SK-N-SH treated with all-trans-retinoic acid at 6 μM for 48 hours (cell line): ENCODE measurements around the gene SMS.

Experiments
- ATAC-seq: fragments of 200-7000 bp; cut with Tn5 transposase; 3 replicates; pipeline ENCODE4 v1.9.1; 2020; ENCODE audit warnings: mild to moderate bottlenecking, moderate library complexity
- BACH2 ChIP-seq: fragments of 250-450 bp; sonication (Bioruptor Pico); IDR thresholded peaks from 2 replicates; pipeline ENCODE4 v1.9.0; 2021; ENCODE audit warnings: mild to moderate bottlenecking, borderline replicate concordance
- CREB5 ChIP-seq: fragments of 250-450 bp; sonication (Bioruptor Pico); IDR thresholded peaks from 2 replicates; pipeline ENCODE4 v1.5.1; 2020; ENCODE audit warnings: low read depth, mild to moderate bottlenecking, moderate library complexity
- CSRNP3 ChIP-seq: fragments of 250-450 bp; sonication (Bioruptor Pico); IDR thresholded peaks from 2 replicates; pipeline ENCODE4 v1.5.1; 2021; ENCODE audit warnings: mild to moderate bottlenecking, moderate library complexity
- ESRRG ChIP-seq: fragments of 250-450 bp; sonication (Bioruptor Pico); IDR thresholded peaks from 2 replicates; pipeline ENCODE4 v1.6.1; 2021; ENCODE audit warnings: mild to moderate bottlenecking
- GLIS3 ChIP-seq: fragments of 250-450 bp; sonication (Bioruptor Pico); IDR thresholded peaks from 2 replicates; pipeline ENCODE4 v1.5.0; 2020; ENCODE audit warnings: mild to moderate bottlenecking, moderate library complexity
- OSR1 ChIP-seq: fragments of 250-450 bp; sonication (Bioruptor Pico); IDR thresholded peaks from 2 replicates; pipeline ENCODE4 v1.8.0; 2022; ENCODE audit warnings: moderate library complexity, mild to moderate bottlenecking, inconsistent platforms
- PPARA ChIP-seq: fragments of 250-450 bp; sonication (Bioruptor Pico); IDR thresholded peaks from 2 replicates; pipeline ENCODE4 v1.5.0; 2020; ENCODE audit warnings: mild to moderate bottlenecking, borderline replicate concordance
- SNAI2 ChIP-seq: fragments of 250-450 bp; sonication (Bioruptor Pico); IDR thresholded peaks from 2 replicates; pipeline ENCODE4 v1.5.0; 2020; ENCODE audit warnings: mild to moderate bottlenecking, moderate library complexity
- TCF4 ChIP-seq: fragments of 250-450 bp; sonication (Bioruptor Pico); IDR thresholded peaks from 2 replicates; pipeline ENCODE4 v1.8.0; 2021; ENCODE audit warnings: mild to moderate bottlenecking, moderate library complexity, borderline replicate concordance
- TOX ChIP-seq: fragments of 250-450 bp; sonication (Bioruptor Pico); IDR thresholded peaks from 2 replicates; pipeline ENCODE4 v1.8.0; 2021; ENCODE audit warnings: mild to moderate bottlenecking, moderate library complexity, borderline replicate concordance
- TSHZ2 ChIP-seq: fragments of 250-450 bp; sonication (Bioruptor Pico); IDR thresholded peaks from 2 replicates; pipeline ENCODE4 v1.5.0; 2020; ENCODE audit warnings: mild to moderate bottlenecking, moderate library complexity
- ZC3H10 ChIP-seq: fragments of 250-450 bp; sonication (Bioruptor Pico); IDR thresholded peaks from 2 replicates; pipeline ENCODE4 v1.5.1; 2021; ENCODE audit warnings: mild to moderate bottlenecking, moderate library complexity
- ZFP3 ChIP-seq: fragments of 250-450 bp; sonication (Bioruptor Pico); IDR thresholded peaks from 2 replicates; pipeline ENCODE4 v1.5.0; 2020; ENCODE audit warnings: mild to moderate bottlenecking, moderate library complexity
- ZNF565 ChIP-seq: fragments of 450-650 bp; formaldehyde crosslinking; conservative IDR thresholded peaks from 2 replicates; pipeline ENCODE4 v1.5.0; 2020; ENCODE audit warnings: low read depth, mild to moderate bottlenecking, moderate library complexity
- ZNF70 ChIP-seq: fragments of 450-650 bp; formaldehyde crosslinking; IDR thresholded peaks from 2 replicates; pipeline ENCODE4 v1.5.0; 2020; ENCODE audit warnings: mild to moderate bottlenecking, moderate library complexity
- ZNF8 ChIP-seq: fragments of 450-650 bp; formaldehyde crosslinking; IDR thresholded peaks from 2 replicates; pipeline ENCODE4 v1.5.0; 2020; ENCODE audit warnings: mild to moderate bottlenecking, moderate library complexity

The SMS gene

GRCh38 chrX:21958187-21958586 is 17.7 kb downstream of the SMS start:
- ATAC-seq, result no peak

GRCh38 chrX:21958916-21959315 is 18.4 kb downstream of the SMS start:
- no peak for ATAC-seq
- TF ChIP-seq OSR1 (CRISPR knock-in tag) (no peak), ZNF8 (CRISPR knock-in tag) (no peak), GLIS3 (CRISPR knock-in tag) (no peak), ZNF70 (CRISPR knock-in tag) (no peak), TSHZ2 (CRISPR knock-in tag) (no peak), CREB5 (CRISPR knock-in tag) (no peak), TOX (CRISPR knock-in tag) (no peak), ZFP3 (no peak), TCF4 (no peak), ZNF565 (CRISPR knock-in tag) (no peak), ZC3H10 (CRISPR knock-in tag) (no peak), SNAI2 (CRISPR knock-in tag) (no peak), ESRRG (no peak), BACH2 (no peak)
- TF ChIP-seq, all 23 proteins: peak for 0

More at GRCh38 chrX:21958187-21958586, 17.7 kb downstream of the SMS start:
- TF ChIP-seq BACH2, result no peak

- peak; percentile 46 for ATAC-seq
- TF ChIP-seq ZNF70 (CRISPR knock-in tag), result no peak
- TF ChIP-seq ZC3H10 (CRISPR knock-in tag), result no peak
- no peak for TF ChIP-seq CSRNP3 (CRISPR knock-in tag)
- TF ChIP-seq, all 23 proteins: peak for 0
Observed at GRCh38 chrX:21959362-21960051, 19.0 kb downstream of the SMS start.

- peak; percentile 18 for ATAC-seq
- TF ChIP-seq ZNF70 (CRISPR knock-in tag), result no peak
- TF ChIP-seq ZNF565 (CRISPR knock-in tag), result no peak
- no peak for TF ChIP-seq ZC3H10 (CRISPR knock-in tag)
- no peak for TF ChIP-seq ZNF8 (CRISPR knock-in tag)
- TF ChIP-seq ZFP3, result no peak
Observed at GRCh38 chrX:21960569-21961541, 20.3 kb downstream of the SMS start.

GRCh38 chrX:21962361-21962760 is 21.9 kb downstream of the SMS start:
- no peak for TF ChIP-seq ZNF70 (CRISPR knock-in tag)
- ATAC-seq, result no peak

GRCh38 chrX:21963269-21963668 is 22.8 kb downstream of the SMS start:
- ATAC-seq, result peak; percentile 13; the same call in 1 of the 3 replicates
- TF ChIP-seq ZNF565 (CRISPR knock-in tag) (no peak), OSR1 (CRISPR knock-in tag) (no peak), TSHZ2 (CRISPR knock-in tag) (no peak), GLIS3 (CRISPR knock-in tag) (no peak), CSRNP3 (CRISPR knock-in tag) (no peak), ZNF8 (CRISPR knock-in tag) (no peak), ZNF70 (CRISPR knock-in tag) (no peak), PPARA (CRISPR knock-in tag) (no peak), CREB5 (CRISPR knock-in tag) (no peak), ZC3H10 (CRISPR knock-in tag) (no peak)
